C4-2B (cell line): ENCODE data around the gene SPATA16.

Experiments used
- H3K27ac ChIP-seq: fragments of 450-650 bp; 2 replicates; pipeline ENCODE4 v1.5.1; 2017
- CTCF ChIP-seq: fragments of 450-650 bp; conservative IDR thresholded peaks from 2 replicates; pipeline ENCODE4 v1.5.1; 2017; ENCODE audit warnings: mild to moderate bottlenecking
- ZFX ChIP-seq: fragments of 450-650 bp; IDR thresholded peaks from 2 replicates; pipeline ENCODE4 v1.6.1; 2017

SPATA16 gene

GRCh38 chr3:173128633-173129032 is 12.4 kb downstream of the SPATA16 start:
- no peak overlapping the region for H3K27ac ChIP-seq
- no peak for TF ChIP-seq ZFX
- TF ChIP-seq CTCF = no peak

GRCh38 chr3:173111321-173111720 is 29.7 kb downstream of the SPATA16 start:
- TF ChIP-seq ZFX (no peak), CTCF (no peak)
- H3K27ac ChIP-seq = no peak overlapping the region

GRCh38 chr3:173109143-173109542 is 31.9 kb downstream of the SPATA16 start:
- no peak overlapping the region for H3K27ac ChIP-seq
- TF ChIP-seq ZFX (no peak), CTCF (no peak)

- no peak overlapping the region for H3K27ac ChIP-seq
- TF ChIP-seq CTCF (no peak), ZFX (no peak)
Observed at GRCh38 chr3:173103469-173103868, 37.6 kb downstream of the SPATA16 start.

- TF ChIP-seq ZFX (no peak), CTCF (no peak)
Observed at GRCh38 chr3:173098959-173099358, 42.1 kb downstream of the SPATA16 start.

GRCh38 chr3:173096994-173097785 is 43.8 kb downstream of the SPATA16 start:
- no peak overlapping the region for H3K27ac ChIP-seq
- no peak for TF ChIP-seq ZFX
- TF ChIP-seq CTCF = no peak

More at GRCh38 chr3:173098959-173099358, 42.1 kb downstream of the SPATA16 start:
- no peak overlapping the region for H3K27ac ChIP-seq

GRCh38 chr3:173096140-173096539 is 44.9 kb downstream of the SPATA16 start:
- H3K27ac ChIP-seq = no peak overlapping the region
- no peak for TF ChIP-seq ZFX
- TF ChIP-seq CTCF = no peak
